ENCODE measurements around the gene PRKCA.

- TF ChIP-seq CTCF (IDR thresholded peaks at IDR 0.05) = peak in 3 of 4 experiments; percentile 24 to 32 (median 29)
- no peak for TF ChIP-seq POLR2A (IDR thresholded peaks at IDR 0.05)
Observed at GRCh38 chr17:66727634-66728570, 425.5 kb downstream of the PRKCA start.

Measured in uterus (tissue), 2 donors.